ENCODE data around the gene HMCN2. TPM values are rescaled to one million over a fixed set of nuclear protein-coding genes. Genes with fewer than 3 reads are reported as not detected.

HMCN2 gene
- total and polyA plus RNA-seq, 2 experiments from 2014 or later = 0.50 to 0.54 TPM

DNA sequence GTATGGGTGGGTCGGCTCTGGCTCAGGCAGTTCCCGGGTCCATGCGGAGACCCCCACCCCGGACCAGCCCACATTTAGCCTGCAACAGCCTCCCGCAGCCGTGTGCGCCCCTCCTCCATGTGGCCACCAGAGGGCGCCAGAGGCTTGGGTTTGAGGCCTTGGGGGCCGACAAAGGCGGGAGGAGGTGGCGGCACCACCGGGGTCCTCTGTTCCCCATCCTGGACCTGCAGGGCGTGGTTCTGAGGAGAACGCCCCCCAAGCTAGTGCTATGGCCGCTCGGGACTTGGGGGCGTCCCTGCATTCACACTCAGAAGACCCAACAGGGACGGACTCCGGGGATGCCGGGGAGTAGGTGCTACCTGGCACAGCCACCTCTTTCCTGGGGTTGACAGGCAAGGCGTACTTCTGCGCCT is 195.7 kb downstream of the HMCN2 start:
- H3K4me3 ChIP-seq = no peak overlapping the region
- no peaks in the 10 kb centered on the region for H3K9me2 ChIP-seq (replicated peaks; ENCODE audit: insufficient read depth)
- H3K27ac ChIP-seq = no peak overlapping the region
- DNase-seq (ENCODE audit: low spot score) = peak; percentile 79
- H3K4me1 ChIP-seq (ENCODE audit: insufficient read depth) = no peaks in the 10 kb centered on the region
- TF ChIP-seq EZH2phosphoT487 (IDR thresholded peaks at IDR 0.05; ENCODE audit: low read depth, severe bottlenecking, unreplicated experiment) = no peak
- no peak for TF ChIP-seq EZH2 (IDR thresholded peaks at IDR 0.05; ENCODE audit: borderline replicate concordance)
- TF ChIP-seq, protein P1, sequence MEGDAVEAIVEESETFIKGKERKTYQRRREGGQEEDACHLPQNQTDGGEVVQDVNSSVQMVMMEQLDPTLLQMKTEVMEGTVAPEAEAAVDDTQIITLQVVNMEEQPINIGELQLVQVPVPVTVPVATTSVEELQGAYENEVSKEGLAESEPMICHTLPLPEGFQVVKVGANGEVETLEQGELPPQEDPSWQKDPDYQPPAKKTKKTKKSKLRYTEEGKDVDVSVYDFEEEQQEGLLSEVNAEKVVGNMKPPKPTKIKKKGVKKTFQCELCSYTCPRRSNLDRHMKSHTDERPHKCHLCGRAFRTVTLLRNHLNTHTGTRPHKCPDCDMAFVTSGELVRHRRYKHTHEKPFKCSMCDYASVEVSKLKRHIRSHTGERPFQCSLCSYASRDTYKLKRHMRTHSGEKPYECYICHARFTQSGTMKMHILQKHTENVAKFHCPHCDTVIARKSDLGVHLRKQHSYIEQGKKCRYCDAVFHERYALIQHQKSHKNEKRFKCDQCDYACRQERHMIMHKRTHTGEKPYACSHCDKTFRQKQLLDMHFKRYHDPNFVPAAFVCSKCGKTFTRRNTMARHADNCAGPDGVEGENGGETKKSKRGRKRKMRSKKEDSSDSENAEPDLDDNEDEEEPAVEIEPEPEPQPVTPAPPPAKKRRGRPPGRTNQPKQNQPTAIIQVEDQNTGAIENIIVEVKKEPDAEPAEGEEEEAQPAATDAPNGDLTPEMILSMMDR (IDR thresholded peaks at IDR 0.05; ENCODE audit: poor library complexity) = peak; percentile 94
- no peaks in the 10 kb centered on the region for H3K27me3 ChIP-seq
- 44% methylated on average over 12 of the region's 22 CpGs for WGBS (ENCODE audit: low lambda C conversion rate, missing lambda C conversion rate)
- H4K20me1 ChIP-seq (ENCODE audit: insufficient read depth, poor library complexity, severe bottlenecking) = no peaks in the 10 kb centered on the region
- H3K9me3 ChIP-seq (ENCODE audit: low read depth) = no peaks in the 10 kb centered on the region
- no peaks in the 10 kb centered on the region for H3K36me3 ChIP-seq (replicated peaks; ENCODE audit: insufficient read depth, low read depth)
- peak overlapping the region; percentile 15 for H3K4me2 ChIP-seq
- no peak overlapping the region for H2AFZ ChIP-seq
- no peaks in the 10 kb centered on the region for H3K79me2 ChIP-seq

DNA sequence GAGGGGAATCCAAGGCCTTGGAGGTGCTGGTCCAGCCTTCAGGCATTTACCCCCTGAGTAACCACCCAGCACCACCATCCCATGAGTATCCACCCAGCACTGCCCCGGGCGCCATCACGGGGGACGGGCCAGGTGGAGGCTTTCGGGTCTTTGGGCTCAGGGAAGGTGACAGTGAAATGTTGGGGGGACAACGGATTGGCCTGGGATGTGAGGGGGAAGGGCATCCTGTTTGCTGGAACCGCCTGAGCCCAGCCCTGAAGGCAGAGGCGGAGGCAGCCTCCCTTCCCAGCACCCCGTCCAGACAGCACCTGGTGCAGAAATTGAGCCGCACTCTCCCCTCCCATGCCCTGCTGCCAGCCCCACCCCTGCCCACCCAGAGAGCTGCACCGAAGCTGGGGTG is 196.2 kb downstream of the HMCN2 start:
- Histone ChIP-seq H3K4me2 (no peak overlapping the region), H3K4me3 (no peak overlapping the region), H3K79me2 (no peaks in the 10 kb centered on the region), H3K4me1 (ENCODE audit: insufficient read depth) (no peaks in the 10 kb centered on the region), H3K27ac (no peak overlapping the region), H4K20me1 (ENCODE audit: insufficient read depth, poor library complexity, severe bottlenecking) (no peaks in the 10 kb centered on the region), H2AFZ (no peak overlapping the region), H3K9me2 (replicated peaks; ENCODE audit: insufficient read depth) (no peaks in the 10 kb centered on the region), H3K27me3 (no peaks in the 10 kb centered on the region), H3K9me3 (ENCODE audit: low read depth) (no peaks in the 10 kb centered on the region), H3K36me3 (replicated peaks; ENCODE audit: insufficient read depth, low read depth) (no peaks in the 10 kb centered on the region)
- WGBS (ENCODE audit: low lambda C conversion rate, missing lambda C conversion rate) = 87% methylated on average over 10 of the region's 11 CpGs
- TF ChIP-seq EZH2 (IDR thresholded peaks at IDR 0.05; ENCODE audit: borderline replicate concordance) = no peak
- no peak for DNase-seq (ENCODE audit: low spot score)

DNA sequence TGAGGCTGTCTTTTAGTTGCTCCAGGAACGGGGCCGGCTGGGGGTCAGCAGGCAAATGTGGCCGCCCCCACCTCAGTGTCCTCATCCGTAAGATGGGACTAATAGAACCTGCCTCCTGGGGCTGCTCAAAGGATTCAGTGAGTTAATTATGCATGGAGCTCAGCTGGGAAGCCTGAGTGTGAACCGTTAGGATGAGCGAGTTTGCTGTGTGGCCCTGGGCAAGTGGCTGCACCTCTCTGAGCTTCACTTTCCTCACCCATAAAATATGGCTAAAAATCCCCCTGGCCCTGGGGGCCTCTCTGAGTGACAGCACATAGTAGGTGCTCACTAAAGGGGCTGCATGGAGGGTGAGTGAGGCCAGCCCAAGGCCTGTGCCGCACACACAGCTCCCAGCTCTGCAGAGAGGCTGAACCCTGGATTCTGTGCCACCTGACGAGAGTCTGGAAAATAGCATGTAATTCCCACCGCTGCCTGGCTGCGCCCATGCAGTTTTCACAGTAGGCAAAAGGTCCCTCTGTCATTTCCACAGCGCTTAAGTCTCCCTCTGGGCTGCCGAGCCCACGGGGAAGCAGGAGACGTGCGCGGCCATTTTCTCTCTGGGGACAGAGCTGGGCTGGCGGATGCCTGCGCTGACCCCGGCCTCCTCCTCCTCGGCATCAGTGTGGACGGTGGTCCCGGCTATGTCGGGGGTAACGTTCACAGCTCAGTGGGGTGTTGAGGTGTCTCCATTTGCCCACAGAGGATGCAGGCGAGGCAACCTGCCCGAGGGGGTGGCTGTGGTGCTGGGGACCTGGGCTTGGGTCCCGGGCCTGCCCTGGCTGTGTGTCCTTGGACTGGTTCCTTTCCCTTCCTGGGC is 197.4 kb downstream of the HMCN2 start:
- 92% methylated on average over 27 of the region's 27 CpGs for WGBS (ENCODE audit: low lambda C conversion rate, missing lambda C conversion rate)
- DNase-seq (ENCODE audit: low spot score) = no peak
- no peaks in the 10 kb centered on the region for H3K4me1 ChIP-seq (ENCODE audit: insufficient read depth)
- TF ChIP-seq EZH2 (IDR thresholded peaks at IDR 0.05; ENCODE audit: borderline replicate concordance) = no peak
- TF ChIP-seq, protein P1 (IDR thresholded peaks at IDR 0.05; ENCODE audit: poor library complexity) = no peak
- no peak for TF ChIP-seq EZH2phosphoT487 (IDR thresholded peaks at IDR 0.05; ENCODE audit: low read depth, severe bottlenecking, unreplicated experiment)
- no peak overlapping the region for H2AFZ ChIP-seq
- H3K4me3 ChIP-seq = no peak overlapping the region
- H3K79me2 ChIP-seq = no peaks in the 10 kb centered on the region
- H3K9me2 ChIP-seq (replicated peaks; ENCODE audit: insufficient read depth) = no peaks in the 10 kb centered on the region
- no peaks in the 10 kb centered on the region for H3K27me3 ChIP-seq
- H3K27ac ChIP-seq = no peak overlapping the region
- no peaks in the 10 kb centered on the region for H3K36me3 ChIP-seq (replicated peaks; ENCODE audit: insufficient read depth, low read depth)
- no peaks in the 10 kb centered on the region for H3K9me3 ChIP-seq (ENCODE audit: low read depth)
- no peaks in the 10 kb centered on the region for H4K20me1 ChIP-seq (ENCODE audit: insufficient read depth, poor library complexity, severe bottlenecking)
- no peak overlapping the region for H3K4me2 ChIP-seq

Measured in hepatocyte (in vitro differentiated cells).